Measurements from ENCODE around the gene MX2. TPM values are rescaled to one million over a fixed set of nuclear protein-coding genes. Genes with fewer than 3 reads are reported as not detected.

Gene MX2
- total RNA-seq, 1 donor from 2014 or later = 30.3 TPM

Other genes starting within 250 kb of the MX2 start
- 5.5 and 6.1 TPM in 2 replicates for gene BACE2, start 193.9 kb upstream of the MX2 start, total RNA-seq
- not detected in 2 replicates for gene FAM3B, start 45.2 kb upstream of the MX2 start, total RNA-seq
- gene MX1, start 64.2 kb downstream of the MX2 start, total RNA-seq = 155 and 163 TPM in 2 replicates
- not detected in 2 replicates for gene TMPRSS2, start 146.1 kb downstream of the MX2 start, total RNA-seq

Data from T-helper 2 cell treated with Interferon-gamma antibody and Interleukin-4, amounts not matched to agents 100 ng/mL and 5 ng/mL, for 36 hours (primary cell).